Naive thymus-derived CD4-positive, alpha-beta T cell (primary cell): ENCODE measurements around the gene CEP43. TPM values are rescaled to one million over a fixed set of nuclear protein-coding genes. Genes with fewer than 3 reads are reported as not detected.

Source experiments
- ATAC-seq: fragments of 150-1000 bp; cut with Tn5 transposase; 2 replicates; pipeline ENCODE4 v1.10.0; 2021; ENCODE audit warnings: mild to moderate bottlenecking, moderate library complexity
- CTCF ChIA-PET: fragments of 350-600 bp; sonication (Branson Sonifier 250); formaldehyde crosslinking; loops from one replicate; lab custom pipeline; 2021; ENCODE audit warnings: antibody characterized with exemption; lab: Charles Lee
- POLR2A ChIA-PET: fragments of 350-600 bp; sonication (Branson Sonifier 250); formaldehyde crosslinking; loops from one replicate; lab custom pipeline; 2021; ENCODE audit warnings: antibody characterized with exemption, inconsistent platforms; lab: Charles Lee
- DNase-seq, 9 donors: peaks; one replicate each; pipeline versions ENCODE4 v3.0.0 to v3.0.0-alpha.2; 2020 to 2022; ENCODE audit warnings: mixed read lengths in 1 of 9
- H3K27ac ChIP-seq: one replicate; pipeline ENCODE4 v1.7.0; 2013; ENCODE audit warnings: mild to moderate bottlenecking, low read depth, low read length, moderate library complexity
- H3K27me3 ChIP-seq, 2 donors: one replicate each; pipeline ENCODE4 v1.7.0; 2013; ENCODE audit warnings: low read length in 2 of 2, mild to moderate bottlenecking in 2 of 2, moderate library complexity in 2 of 2; ENCODE audit not compliant: control insufficient read depth in 2 of 2, insufficient read depth in 2 of 2
- H3K36me3 ChIP-seq, 3 experiments: 1 replicate in 2 of 3; 2 replicates in 1 of 3; pipeline ENCODE4 v1.7.0; 2013; ENCODE audit warnings: low read length in 3 of 3, mild to moderate bottlenecking in 3 of 3, moderate library complexity in 1 of 3; ENCODE audit not compliant: insufficient read depth in 3 of 3, control insufficient read depth in 2 of 3
- H3K4me1 ChIP-seq, 2 donors: one replicate each; pipeline ENCODE4 v1.7.0; 2013; ENCODE audit warnings: low read length in 2 of 2, mild to moderate bottlenecking in 2 of 2, moderate library complexity in 1 of 2; ENCODE audit not compliant: control insufficient read depth in 2 of 2, insufficient read depth in 2 of 2
- H3K4me3 ChIP-seq: 2 replicates; pipeline ENCODE4 v1.7.0; 2013; ENCODE audit warnings: mild to moderate bottlenecking, low read length
- H3K9me3 ChIP-seq, 3 experiments: 1 replicate in 2 of 3; 2 replicates in 1 of 3; pipeline ENCODE4 v1.7.0; 2013; ENCODE audit warnings: low read length in 3 of 3; ENCODE audit not compliant: control insufficient read depth in 2 of 3
- H3K27ac Mint-ChIP-seq, 9 donors: one replicate each; pipeline ENCODE4 v1.8.0; 2020 to 2022; ENCODE audit warnings: mixed read lengths in 9 of 9, mild to moderate bottlenecking in 8 of 9, moderate library complexity in 5 of 9, inconsistent platforms in 2 of 9
- H3K27me3 Mint-ChIP-seq, 5 donors: one replicate each; pipeline ENCODE4 v1.8.0; 2021 to 2022; ENCODE audit warnings: mixed read lengths in 5 of 5, mild to moderate bottlenecking in 1 of 5
- H3K36me3 Mint-ChIP-seq, 5 donors: one replicate each; pipeline ENCODE4 v1.8.0; 2020 to 2022; ENCODE audit warnings: mixed read lengths in 5 of 5, mild to moderate bottlenecking in 3 of 5, inconsistent platforms in 1 of 5
- H3K4me1 Mint-ChIP-seq, 7 donors: one replicate each; pipeline ENCODE4 v1.8.0; 2020 to 2022; ENCODE audit warnings: mixed read lengths in 7 of 7, mild to moderate bottlenecking in 3 of 7, inconsistent platforms in 1 of 7
- H3K4me3 Mint-ChIP-seq, 10 donors: one replicate each; pipeline ENCODE4 v1.8.0; 2020 to 2022; ENCODE audit warnings: mild to moderate bottlenecking in 10 of 10, mixed read lengths in 10 of 10, moderate library complexity in 6 of 10, inconsistent platforms in 2 of 10
- H3K9me3 Mint-ChIP-seq, 11 donors: one replicate each; pipeline ENCODE4 v1.8.0; 2020 to 2022; ENCODE audit warnings: mixed read lengths in 11 of 11, mild to moderate bottlenecking in 4 of 11, inconsistent platforms in 1 of 11, moderate library complexity in 1 of 11
- intact Hi-C, 2 donors: fragments of 100-400 bp; cut with micrococcal nuclease; formaldehyde crosslinking; loops; one replicate each; pipeline ENCODE4 v1.15.1; 2023
- polyA plus RNA-seq, 2 donors: library from polyadenylated mRNA; unstranded; fragments of 300-500 nt; fragmentation: Illumina TruSeq; gene quantifications; one replicate each; pipeline ENCODE4 v1.2.3, GENCODE V29; 2021
- total RNA-seq, 6 experiments: library from RNA in 5 of 6; stranded (reverse) in 5 of 6; gene quantifications; 1 replicate in 5 of 6; 2 replicates in 1 of 6; pipeline ENCODE4 v1.2.3 and lab custom pipeline; 2021 to 2026

The CEP43 gene
- total and polyA plus RNA-seq, 7 experiments from 2014 or later = 3.3 to 17.6 (median 11.6) TPM

DNA sequence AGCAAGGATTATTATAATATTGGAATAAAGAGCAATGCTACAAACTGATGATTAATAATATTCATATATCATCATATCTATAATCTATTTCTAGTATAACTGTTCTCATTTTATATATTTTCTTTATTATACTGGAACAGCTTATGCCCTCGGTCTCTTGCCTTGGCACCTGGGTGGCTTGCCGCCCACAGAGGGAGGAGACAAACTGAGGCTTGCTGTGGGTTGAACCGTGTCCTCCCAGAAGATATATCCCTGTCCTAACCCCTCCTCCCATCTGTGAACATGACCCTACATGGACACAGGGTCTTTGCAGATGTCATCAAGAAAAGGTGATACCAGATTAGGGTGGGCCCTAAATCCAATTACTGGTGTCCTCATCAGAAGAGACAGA lies 47.5 kb upstream of the CEP43 start:
- CTCF ChIA-PET = interaction anchor here (0.6 to 4.8 kb wide), 5 partner anchors 16 to 165 kb away, joined by 3 to 47 read pairs (median 3); no protein-coding TSS in a partner anchor
- intact Hi-C loops = loop anchor here (1.0 to 10.0 kb wide), 11 partner anchors 8 to 876 kb away; partner anchors contain the start of genes AFDN (in 1 of the 2) and CEP43 (in 1 of the 2)
- peak overlapping the region; percentile 91 to 99 (median 99) for H3K27ac Mint-ChIP-seq
- Histone ChIP-seq H3K9me3 (no peaks in the 10 kb centered on the region), H3K36me3 (peaks cover 10 to 29% (median 14%) of the 10 kb centered on the region in 3 experiments), H3K27ac (peak overlapping the region; percentile 92), H3K27me3 (no peaks in the 10 kb centered on the region), H3K4me1 (peaks cover 28 to 63% of the 10 kb centered on the region in 2 donors), H3K4me3 (no peak overlapping the region)
- peaks cover 42 to 68% (median 64%) of the 10 kb centered on the region in 7 donors for H3K4me1 Mint-ChIP-seq
- peaks cover 0 to 46% (median 16%) of the 10 kb centered on the region in 5 donors for H3K36me3 Mint-ChIP-seq
- peak overlapping the region in 9 of 10 donors; percentile 72 to 99 (median 90) for H3K4me3 Mint-ChIP-seq
- H3K9me3 Mint-ChIP-seq = peaks cover 0 to 5% (median 0%) of the 10 kb centered on the region in 11 donors
- DNase-seq (no peak), ATAC-seq (no peak)
- H3K27me3 Mint-ChIP-seq = no peaks in the 10 kb centered on the region
- POLR2A ChIA-PET = interaction anchor here (0.6 to 16.2 kb wide), 8 partner anchors 8 to 169 kb away, joined by 3 to 245 read pairs (median 12); no protein-coding TSS in a partner anchor

DNA sequence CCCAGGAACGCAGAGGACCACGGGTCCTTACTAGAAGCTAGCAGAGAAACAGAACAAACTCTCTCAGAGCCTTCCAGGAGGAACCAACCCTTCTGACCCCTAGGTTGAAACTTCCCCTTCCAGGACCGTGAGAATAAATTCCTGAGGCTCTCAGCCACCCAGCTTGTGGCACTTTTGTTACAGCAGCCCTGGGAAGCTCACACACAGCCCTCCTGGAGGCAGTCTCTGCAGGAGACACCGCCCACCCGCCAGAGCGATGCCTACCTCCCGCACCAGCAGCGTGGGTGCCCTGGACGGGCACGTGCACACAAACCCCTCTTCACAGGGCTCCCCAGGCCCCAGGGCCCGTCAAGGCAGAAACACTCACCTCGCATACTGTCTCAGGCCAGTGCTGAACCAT lies 47.1 kb upstream of the CEP43 start:
- DNase-seq (peak in 1 of 9 donors; percentile 26), ATAC-seq (no peak)
- peaks cover 0 to 46% (median 13%) of the 10 kb centered on the region in 5 donors for H3K36me3 Mint-ChIP-seq
- H3K4me3 Mint-ChIP-seq = peak overlapping the region; percentile 87 to 99 (median 96)
- peaks cover 5 to 25% (median 9%) of the 10 kb centered on the region in 3 experiments for H3K36me3 ChIP-seq
- no peaks in the 10 kb centered on the region for H3K27me3 Mint-ChIP-seq
- peak overlapping the region; percentile 92 for H3K27ac ChIP-seq
- H3K27me3 ChIP-seq = no peaks in the 10 kb centered on the region
- H3K27ac Mint-ChIP-seq = peak overlapping the region; percentile 90 to 99 (median 98)
- ChIA-PET CTCF (interaction anchor here (0.6 to 4.8 kb wide), 6 partner anchors 17 to 459 kb away, joined by 3 to 47 read pairs (median 3); no protein-coding TSS in a partner anchor), POLR2A (interaction anchor here (0.6 to 16.2 kb wide), 6 partner anchors 10 to 170 kb away, joined by 3 to 245 read pairs (median 16); no protein-coding TSS in a partner anchor)
- peaks cover 0 to 5% (median 0%) of the 10 kb centered on the region in 11 donors for H3K9me3 Mint-ChIP-seq
- H3K4me3 ChIP-seq = no peak overlapping the region
- peaks cover 29 to 63% of the 10 kb centered on the region in 2 donors for H3K4me1 ChIP-seq
- intact Hi-C loops = loop anchor here in 1 of 2 donors (5.0 to 10.0 kb wide), 2 partner anchors 403 to 875 kb away; partner anchors contain the start of gene AFDN
- peaks cover 42 to 69% (median 64%) of the 10 kb centered on the region in 7 donors for H3K4me1 Mint-ChIP-seq
- no peaks in the 10 kb centered on the region for H3K9me3 ChIP-seq

DNA sequence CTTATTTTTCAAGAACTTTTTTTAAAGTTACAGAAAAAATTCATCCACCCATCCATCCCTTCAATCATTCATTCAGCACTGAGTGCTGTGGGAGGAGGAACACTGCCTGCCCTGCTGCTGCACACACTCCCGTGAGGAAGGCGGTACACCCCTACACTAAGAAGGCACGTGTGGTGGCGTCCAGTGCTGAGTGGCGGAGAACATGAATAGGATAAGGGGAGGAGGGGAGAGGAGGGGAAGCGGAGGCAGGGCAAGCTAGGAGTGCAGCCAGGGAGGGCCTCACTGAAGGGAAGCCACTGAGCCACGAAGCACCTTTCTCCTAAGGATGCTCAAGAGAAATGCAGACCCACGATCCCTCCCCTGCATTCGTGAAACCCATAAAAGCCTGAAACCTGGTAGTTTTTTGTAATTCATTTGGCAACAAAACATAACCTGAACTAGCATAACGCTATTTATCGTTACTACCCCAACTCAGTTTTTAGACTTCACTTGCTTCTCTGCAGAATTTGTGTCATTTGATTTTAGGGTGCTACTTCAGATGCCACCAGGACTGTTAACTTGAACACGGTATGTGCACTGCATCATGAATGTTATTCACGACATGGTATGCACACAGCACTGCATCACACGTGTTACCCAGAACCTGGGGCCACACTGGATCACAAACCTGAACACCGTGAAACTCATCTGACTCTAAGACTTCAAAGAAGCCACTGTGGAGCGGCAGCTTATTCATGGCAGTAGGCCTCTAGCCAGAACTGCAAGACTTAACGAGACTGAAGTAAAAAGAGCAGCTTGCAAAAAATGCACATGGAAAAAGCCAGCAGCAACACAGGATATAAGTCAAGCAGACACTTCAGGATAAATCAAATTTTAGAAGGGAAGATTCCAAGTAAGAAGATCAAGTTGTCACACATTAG lies 46.4 kb upstream of the CEP43 start:
- peaks cover 36 to 69% of the 10 kb centered on the region in 2 donors for H3K4me1 ChIP-seq
- ChIA-PET POLR2A (interaction anchor here (1.1 to 16.2 kb wide), 6 partner anchors 15 to 36 kb away, joined by 3 to 245 read pairs (median 34); no protein-coding TSS in a partner anchor), CTCF (interaction anchor here (0.6 to 4.8 kb wide), 7 partner anchors 14 to 460 kb away, joined by 3 to 47 read pairs (median 3); partner anchors contain the start of gene CEP43)
- ATAC-seq = peak; percentile 6
- intact Hi-C loops = loop anchor here in 1 of 2 donors (5.0 to 10.0 kb wide), 2 partner anchors 402 to 874 kb away; partner anchors contain the start of gene AFDN
- DNase-seq = peak in 7 of 9 donors; percentile 40 to 72 (median 46)
- H3K27ac ChIP-seq = peak overlapping the region; percentile 92
- H3K36me3 ChIP-seq = peaks cover 0 to 18% (median 2%) of the 10 kb centered on the region in 3 experiments
- no peaks in the 10 kb centered on the region for H3K9me3 ChIP-seq
- Mint-ChIP-seq H3K4me3 (peak overlapping the region; percentile 87 to 99 (median 96)), H3K27ac (peak overlapping the region; percentile 90 to 99 (median 98)), H3K9me3 (peaks cover 0 to 5% (median 0%) of the 10 kb centered on the region in 11 donors), H3K4me1 (peaks cover 48 to 76% (median 70%) of the 10 kb centered on the region in 7 donors), H3K27me3 (no peaks in the 10 kb centered on the region), H3K36me3 (peaks cover 0 to 43% (median 6%) of the 10 kb centered on the region in 5 donors)
- H3K4me3 ChIP-seq = no peak overlapping the region
- H3K27me3 ChIP-seq = no peaks in the 10 kb centered on the region

DNA sequence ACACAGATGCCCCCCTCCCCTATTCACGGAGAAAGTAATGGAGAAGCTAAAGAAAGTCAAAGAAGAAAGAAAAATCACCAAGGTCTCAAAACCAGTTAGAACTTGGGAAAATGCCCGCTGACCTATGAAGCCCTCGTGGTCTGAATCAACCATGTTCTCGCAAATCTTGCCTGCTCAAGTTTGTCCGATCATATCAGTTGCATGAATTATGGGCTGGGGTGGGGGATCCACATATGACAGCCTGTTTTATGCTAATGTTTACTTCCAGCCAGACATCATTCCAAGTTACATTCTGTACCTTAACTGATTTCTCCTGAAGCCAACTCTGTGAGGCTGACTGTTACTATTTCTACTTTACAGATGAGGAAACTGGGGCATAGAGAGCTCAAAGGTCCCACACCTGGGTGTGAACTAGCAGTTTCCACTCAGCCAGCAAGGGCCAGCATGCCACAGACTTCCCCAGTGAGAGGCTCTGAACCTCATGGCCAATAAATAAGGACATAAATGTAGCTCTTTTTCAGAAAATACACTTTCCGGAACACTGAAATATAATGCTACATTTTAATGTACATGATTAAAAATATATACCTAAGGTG lies 45.0 kb upstream of the CEP43 start:
- Mint-ChIP-seq H3K36me3 (peaks cover 0 to 45% (median 6%) of the 10 kb centered on the region in 5 donors), H3K27ac (peak overlapping the region; percentile 90 to 99 (median 98)), H3K27me3 (no peaks in the 10 kb centered on the region), H3K9me3 (peaks cover 0 to 5% (median 0%) of the 10 kb centered on the region in 11 donors), H3K4me1 (peaks cover 60 to 85% (median 80%) of the 10 kb centered on the region in 7 donors), H3K4me3 (peak overlapping the region; percentile 87 to 99 (median 96))
- H3K9me3 ChIP-seq = no peaks in the 10 kb centered on the region
- H3K36me3 ChIP-seq = peaks cover 0 to 13% (median 0%) of the 10 kb centered on the region in 3 experiments
- H3K4me1 ChIP-seq = peaks cover 49 to 74% of the 10 kb centered on the region in 2 donors
- ATAC-seq (no peak), DNase-seq (no peak)
- H3K4me3 ChIP-seq = peak overlapping the region; percentile 17
- H3K27ac ChIP-seq = peak overlapping the region; percentile 92
- CTCF ChIA-PET = interaction anchor here (1.1 to 4.8 kb wide), 6 partner anchors 15 to 169 kb away, joined by 3 to 47 read pairs (median 6); no protein-coding TSS in a partner anchor
- H3K27me3 ChIP-seq = no peaks in the 10 kb centered on the region
- intact Hi-C loops = loop anchor here in 1 of 2 donors (5.0 to 10.0 kb wide), 2 partner anchors 401 to 873 kb away; partner anchors contain the start of gene AFDN
- POLR2A ChIA-PET = interaction anchor here (0.6 to 16.2 kb wide), 8 partner anchors 8 to 166 kb away, joined by 3 to 245 read pairs (median 16); no protein-coding TSS in a partner anchor

DNA sequence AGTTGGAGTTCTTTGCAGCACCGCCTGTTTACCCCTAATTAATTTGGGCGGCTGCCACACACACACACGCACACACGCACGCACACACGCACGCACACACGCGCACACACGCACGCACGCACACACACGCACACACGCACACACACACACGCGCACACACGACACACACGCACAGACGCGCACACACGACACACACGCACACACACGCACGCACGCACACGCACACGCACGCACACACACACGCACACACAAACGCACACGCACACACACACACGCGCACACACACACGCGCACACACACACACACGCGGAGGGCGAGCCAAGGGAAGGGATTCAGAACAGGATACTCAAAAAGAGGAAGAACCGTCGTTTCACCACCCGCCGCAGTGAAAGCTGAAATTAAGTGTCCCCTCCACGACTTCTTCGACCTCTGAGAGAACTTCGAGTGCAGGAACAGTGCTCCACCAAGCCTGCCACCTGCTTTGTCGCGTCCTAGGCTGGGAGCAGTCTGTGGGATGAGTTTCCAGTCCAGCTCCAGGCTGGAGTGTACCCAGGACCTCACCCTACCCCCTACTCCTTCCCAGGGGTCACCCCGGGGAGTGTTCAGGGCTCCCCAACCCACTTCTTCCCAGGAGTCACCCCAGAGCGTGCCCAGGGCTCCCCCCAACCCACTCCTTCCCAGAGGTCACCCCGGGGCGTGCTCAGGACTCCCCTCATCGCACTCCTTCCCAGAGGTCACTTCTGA lies 43.9 kb upstream of the CEP43 start:
- Mint-ChIP-seq H3K9me3 (peaks cover 0 to 6% (median 0%) of the 10 kb centered on the region in 11 donors), H3K4me3 (peak overlapping the region; percentile 87 to 99 (median 96)), H3K4me1 (peaks cover 62 to 85% (median 81%) of the 10 kb centered on the region in 7 donors), H3K27ac (peak overlapping the region; percentile 92 to 99 (median 98)), H3K36me3 (peaks cover 0 to 43% (median 6%) of the 10 kb centered on the region in 5 donors), H3K27me3 (no peaks in the 10 kb centered on the region)
- Histone ChIP-seq H3K4me3 (peak overlapping the region; percentile 86), H3K36me3 (peaks cover 0 to 13% (median 0%) of the 10 kb centered on the region in 3 experiments), H3K9me3 (no peaks in the 10 kb centered on the region), H3K27ac (peak overlapping the region; percentile 92), H3K27me3 (no peaks in the 10 kb centered on the region), H3K4me1 (peaks cover 49 to 75% of the 10 kb centered on the region in 2 donors)
- POLR2A ChIA-PET = interaction anchor here (0.7 to 16.2 kb wide), 9 partner anchors 14 to 328 kb away, joined by 3 to 245 read pairs (median 27); partner anchors contain the start of gene CEP43
- intact Hi-C loops = loop anchor here (5.0 to 10.0 kb wide), 3 partner anchors 400 to 538 kb away; no protein-coding TSS in a partner anchor
- DNase-seq = peak in 7 of 9 donors; percentile 38 to 72 (median 55)
- CTCF ChIA-PET = interaction anchor here (4.3 kb wide), 1 partner anchor 34 kb away, joined by 32 read pairs; no protein-coding TSS in a partner anchor
- ATAC-seq = no peak
